H1 (cell line): Measurements from ENCODE around the gene H2AZ2. TPM values are rescaled to one million over a fixed set of nuclear protein-coding genes. Genes with fewer than 3 reads are reported as not detected.
A peak's percentile ranks its signal among the peaks of the same experiment; 100 is the strongest.

ENCODE experiments used
- BRCA1 ChIP-seq: IDR thresholded peaks from 2 replicates; pipeline ENCODE4 v1.6.1; 2012; ENCODE audit warnings: low read depth, low read length, improper control_type of control experiment
- CBX8 ChIP-seq: fragments of 300-800, 300-1000 bp; sonication (generic); IDR thresholded peaks from 2 replicates; pipeline ENCODE4 v1.7.1; 2016; ENCODE audit warnings: low read depth, low read length, borderline replicate concordance
- EP300 ChIP-seq, 2 experiments: IDR thresholded peaks; 1 replicate in 1 of 2; 2 replicates in 1 of 2; pipeline ENCODE4 v1.6.1; 2011 to 2012; ENCODE audit warnings: low read depth in 2 of 2, low read length in 2 of 2, mild to moderate bottlenecking in 2 of 2, borderline replicate concordance in 1 of 2, inconsistent platforms in 1 of 2, moderate library complexity in 1 of 2
- PHF8 ChIP-seq: fragments of 200-600 bp; sonication (generic); conservative IDR thresholded peaks from 2 replicates; pipeline ENCODE4 v1.7.1; 2012; ENCODE audit warnings: low read depth, mild to moderate bottlenecking, inconsistent platforms, low read length, moderate library complexity
- POLR2A ChIP-seq, 2 experiments: IDR thresholded peaks; 1 replicate in 1 of 2; 2 replicates in 1 of 2; pipeline ENCODE4 v1.6.1; 2011; ENCODE audit warnings: low read depth in 2 of 2, low read length in 2 of 2, mild to moderate bottlenecking in 2 of 2; ENCODE audit errors: control extremely low read depth in 1 of 2
- RFX5 ChIP-seq: IDR thresholded peaks from 2 replicates; pipeline ENCODE4 v1.6.1; 2011; ENCODE audit warnings: low read depth, low read length, improper control_type of control experiment, borderline replicate concordance
- SP2 ChIP-seq: IDR thresholded peaks from 2 replicates; pipeline ENCODE4 v1.6.1; 2012; ENCODE audit warnings: mild to moderate bottlenecking, low read length, inconsistent platforms
- polyA plus RNA-seq, 7 experiments: library from polyadenylated mRNA; depleted of rRNA in 3 of 7; stranded (reverse) in 5 of 7; unstranded in 2 of 7; fragments of >200 nt in 5 of 7; fragments of 200-250 nt in 2 of 7; gene quantifications; 1 replicate in 5 of 7; 2 replicates in 1 of 7; 4 replicates in 1 of 7; pipeline versions ENCODE4 v1.2.1 to v1.2.3, GENCODE V29; 2011 to 2013; ENCODE audit warnings: missing spikeins in 2 of 7, mixed read lengths in 2 of 7
- total RNA-seq: library from RNA; stranded (reverse); fragmentation: NEBNext Ultra II Directional; extraction: Animal tissue kit (Norgen Biotek cat#: 25700); gene quantifications from 2 replicates; pipeline ENCODE4 v1.2.1, GENCODE V29; 2021
- TF ChIP-seq, protein P1 (sequence below): fragments of 300-600 bp; sonication (generic); IDR thresholded peaks from 2 replicates; pipeline ENCODE4 v1.7.1; 2012; ENCODE audit warnings: low read length, moderate library complexity, mild to moderate bottlenecking, inconsistent platforms; ENCODE audit not compliant: insufficient replicate concordance

The H2AZ2 gene
- total and polyA plus RNA-seq, 2 of the 8 experiments (the other 6 are each of a cell fraction or from before 2014, with no cell fraction given) = 168 to 187 TPM

GRCh38 chr7:44847920-44848634, at the start of gene H2AZ2 (continued):
- TF ChIP-seq, protein P1, sequence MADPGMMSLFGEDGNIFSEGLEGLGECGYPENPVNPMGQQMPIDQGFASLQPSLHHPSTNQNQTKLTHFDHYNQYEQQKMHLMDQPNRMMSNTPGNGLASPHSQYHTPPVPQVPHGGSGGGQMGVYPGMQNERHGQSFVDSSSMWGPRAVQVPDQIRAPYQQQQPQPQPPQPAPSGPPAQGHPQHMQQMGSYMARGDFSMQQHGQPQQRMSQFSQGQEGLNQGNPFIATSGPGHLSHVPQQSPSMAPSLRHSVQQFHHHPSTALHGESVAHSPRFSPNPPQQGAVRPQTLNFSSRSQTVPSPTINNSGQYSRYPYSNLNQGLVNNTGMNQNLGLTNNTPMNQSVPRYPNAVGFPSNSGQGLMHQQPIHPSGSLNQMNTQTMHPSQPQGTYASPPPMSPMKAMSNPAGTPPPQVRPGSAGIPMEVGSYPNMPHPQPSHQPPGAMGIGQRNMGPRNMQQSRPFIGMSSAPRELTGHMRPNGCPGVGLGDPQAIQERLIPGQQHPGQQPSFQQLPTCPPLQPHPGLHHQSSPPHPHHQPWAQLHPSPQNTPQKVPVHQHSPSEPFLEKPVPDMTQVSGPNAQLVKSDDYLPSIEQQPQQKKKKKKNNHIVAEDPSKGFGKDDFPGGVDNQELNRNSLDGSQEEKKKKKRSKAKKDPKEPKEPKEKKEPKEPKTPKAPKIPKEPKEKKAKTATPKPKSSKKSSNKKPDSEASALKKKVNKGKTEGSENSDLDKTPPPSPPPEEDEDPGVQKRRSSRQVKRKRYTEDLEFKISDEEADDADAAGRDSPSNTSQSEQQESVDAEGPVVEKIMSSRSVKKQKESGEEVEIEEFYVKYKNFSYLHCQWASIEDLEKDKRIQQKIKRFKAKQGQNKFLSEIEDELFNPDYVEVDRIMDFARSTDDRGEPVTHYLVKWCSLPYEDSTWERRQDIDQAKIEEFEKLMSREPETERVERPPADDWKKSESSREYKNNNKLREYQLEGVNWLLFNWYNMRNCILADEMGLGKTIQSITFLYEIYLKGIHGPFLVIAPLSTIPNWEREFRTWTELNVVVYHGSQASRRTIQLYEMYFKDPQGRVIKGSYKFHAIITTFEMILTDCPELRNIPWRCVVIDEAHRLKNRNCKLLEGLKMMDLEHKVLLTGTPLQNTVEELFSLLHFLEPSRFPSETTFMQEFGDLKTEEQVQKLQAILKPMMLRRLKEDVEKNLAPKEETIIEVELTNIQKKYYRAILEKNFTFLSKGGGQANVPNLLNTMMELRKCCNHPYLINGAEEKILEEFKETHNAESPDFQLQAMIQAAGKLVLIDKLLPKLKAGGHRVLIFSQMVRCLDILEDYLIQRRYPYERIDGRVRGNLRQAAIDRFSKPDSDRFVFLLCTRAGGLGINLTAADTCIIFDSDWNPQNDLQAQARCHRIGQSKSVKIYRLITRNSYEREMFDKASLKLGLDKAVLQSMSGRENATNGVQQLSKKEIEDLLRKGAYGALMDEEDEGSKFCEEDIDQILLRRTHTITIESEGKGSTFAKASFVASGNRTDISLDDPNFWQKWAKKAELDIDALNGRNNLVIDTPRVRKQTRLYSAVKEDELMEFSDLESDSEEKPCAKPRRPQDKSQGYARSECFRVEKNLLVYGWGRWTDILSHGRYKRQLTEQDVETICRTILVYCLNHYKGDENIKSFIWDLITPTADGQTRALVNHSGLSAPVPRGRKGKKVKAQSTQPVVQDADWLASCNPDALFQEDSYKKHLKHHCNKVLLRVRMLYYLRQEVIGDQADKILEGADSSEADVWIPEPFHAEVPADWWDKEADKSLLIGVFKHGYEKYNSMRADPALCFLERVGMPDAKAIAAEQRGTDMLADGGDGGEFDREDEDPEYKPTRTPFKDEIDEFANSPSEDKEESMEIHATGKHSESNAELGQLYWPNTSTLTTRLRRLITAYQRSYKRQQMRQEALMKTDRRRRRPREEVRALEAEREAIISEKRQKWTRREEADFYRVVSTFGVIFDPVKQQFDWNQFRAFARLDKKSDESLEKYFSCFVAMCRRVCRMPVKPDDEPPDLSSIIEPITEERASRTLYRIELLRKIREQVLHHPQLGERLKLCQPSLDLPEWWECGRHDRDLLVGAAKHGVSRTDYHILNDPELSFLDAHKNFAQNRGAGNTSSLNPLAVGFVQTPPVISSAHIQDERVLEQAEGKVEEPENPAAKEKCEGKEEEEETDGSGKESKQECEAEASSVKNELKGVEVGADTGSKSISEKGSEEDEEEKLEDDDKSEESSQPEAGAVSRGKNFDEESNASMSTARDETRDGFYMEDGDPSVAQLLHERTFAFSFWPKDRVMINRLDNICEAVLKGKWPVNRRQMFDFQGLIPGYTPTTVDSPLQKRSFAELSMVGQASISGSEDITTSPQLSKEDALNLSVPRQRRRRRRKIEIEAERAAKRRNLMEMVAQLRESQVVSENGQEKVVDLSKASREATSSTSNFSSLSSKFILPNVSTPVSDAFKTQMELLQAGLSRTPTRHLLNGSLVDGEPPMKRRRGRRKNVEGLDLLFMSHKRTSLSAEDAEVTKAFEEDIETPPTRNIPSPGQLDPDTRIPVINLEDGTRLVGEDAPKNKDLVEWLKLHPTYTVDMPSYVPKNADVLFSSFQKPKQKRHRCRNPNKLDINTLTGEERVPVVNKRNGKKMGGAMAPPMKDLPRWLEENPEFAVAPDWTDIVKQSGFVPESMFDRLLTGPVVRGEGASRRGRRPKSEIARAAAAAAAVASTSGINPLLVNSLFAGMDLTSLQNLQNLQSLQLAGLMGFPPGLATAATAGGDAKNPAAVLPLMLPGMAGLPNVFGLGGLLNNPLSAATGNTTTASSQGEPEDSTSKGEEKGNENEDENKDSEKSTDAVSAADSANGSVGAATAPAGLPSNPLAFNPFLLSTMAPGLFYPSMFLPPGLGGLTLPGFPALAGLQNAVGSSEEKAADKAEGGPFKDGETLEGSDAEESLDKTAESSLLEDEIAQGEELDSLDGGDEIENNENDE = no peak
- TF ChIP-seq RFX5 (no peak), CBX8 (no peak), EP300 (IDR thresholded peaks at IDR 0.05; ENCODE audit: borderline replicate concordance in 1 of 2, low read depth in 2 of 2, low read length in 2 of 2) (0 out of 3 replicates have a peak, but pooled peaks of 1 of the 2 experiments have one; percentile 46), POLR2A (IDR thresholded peaks at IDR 0.05; ENCODE audit: control extremely low read depth in 1 of 2, low read depth in 2 of 2, low read length in 2 of 2) (peak; percentile 95), BRCA1 (no peak), PHF8 (peak; percentile 84), SP2 (peak; percentile 98)
- TF ChIP-seq, all 59 proteins: peak for 17
